Endothelial cell (in vitro differentiated cells): ENCODE results near the gene SLC2A9. TPM values are rescaled to one million over a fixed set of nuclear protein-coding genes. Genes with fewer than 3 reads are reported as not detected.

Experiments used
- DNase-seq: peaks from one replicate; pipeline ENCODE4 v3.0.0; 2021; ENCODE audit warnings: low spot score
- H3K27ac Mint-ChIP-seq: one replicate; pipeline ENCODE4 v1.8.0; 2021; ENCODE audit warnings: mixed read lengths, inconsistent platforms; ENCODE audit not compliant: unreplicated experiment
- H3K27me3 Mint-ChIP-seq: one replicate; pipeline ENCODE4 v1.8.0; 2021; ENCODE audit warnings: mild to moderate bottlenecking, moderate library complexity, mixed read lengths, inconsistent platforms; ENCODE audit not compliant: unreplicated experiment
- H3K36me3 Mint-ChIP-seq: one replicate; pipeline ENCODE4 v1.8.0; 2021; ENCODE audit warnings: mild to moderate bottlenecking, low read depth, mixed read lengths, inconsistent platforms; ENCODE audit not compliant: unreplicated experiment
- H3K4me1 Mint-ChIP-seq: one replicate; pipeline ENCODE4 v1.8.0; 2021; ENCODE audit warnings: mild to moderate bottlenecking, mixed read lengths, inconsistent platforms; ENCODE audit not compliant: unreplicated experiment
- H3K4me3 Mint-ChIP-seq: one replicate; pipeline ENCODE4 v1.8.0; 2021; ENCODE audit warnings: mild to moderate bottlenecking, mixed read lengths, inconsistent platforms; ENCODE audit not compliant: unreplicated experiment
- H3K9me3 Mint-ChIP-seq: one replicate; pipeline ENCODE4 v1.8.0; 2021; ENCODE audit warnings: mixed read lengths, inconsistent platforms; ENCODE audit not compliant: unreplicated experiment
- total RNA-seq: library from RNA; stranded (reverse); fragmentation: NEBNext Ultra II Directional; extraction: Animal tissue kit (Norgen Biotek cat#: 25700); gene quantifications from one replicate; pipeline ENCODE4 v1.2.1, GENCODE V29; 2021; ENCODE audit not compliant: unreplicated experiment
- TF ChIP-seq, protein P1 (sequence below): fragments of 200-600 bp; sonication (generic); IDR thresholded peaks from one replicate; pipeline ENCODE4 v1.5.0; 2021; ENCODE audit warnings: antibody characterized with exemption; ENCODE audit not compliant: unreplicated experiment

SLC2A9 gene
- total RNA-seq, 1 donor from 2014 or later, result 0.72 TPM

DNA sequence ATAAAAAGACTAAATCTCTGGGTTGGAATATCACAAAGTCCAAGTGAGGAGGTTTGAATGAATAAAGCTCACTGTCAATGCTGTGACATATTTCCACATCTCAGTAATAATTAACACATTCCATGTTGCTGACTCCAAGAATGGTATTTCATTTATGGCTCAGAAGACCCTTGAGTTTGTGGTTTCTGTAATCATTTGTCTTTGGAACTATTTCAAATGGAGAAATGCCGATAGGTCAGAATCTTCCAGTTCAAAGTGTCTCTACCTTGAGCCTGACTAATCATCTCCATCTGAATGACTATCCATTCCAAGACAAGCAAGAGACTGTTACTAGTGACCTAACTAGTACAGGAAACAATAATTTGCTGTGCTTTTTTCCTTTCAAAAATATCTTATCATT, 24.2 kb upstream of the SLC2A9 start:
- TF ChIP-seq, protein P1, sequence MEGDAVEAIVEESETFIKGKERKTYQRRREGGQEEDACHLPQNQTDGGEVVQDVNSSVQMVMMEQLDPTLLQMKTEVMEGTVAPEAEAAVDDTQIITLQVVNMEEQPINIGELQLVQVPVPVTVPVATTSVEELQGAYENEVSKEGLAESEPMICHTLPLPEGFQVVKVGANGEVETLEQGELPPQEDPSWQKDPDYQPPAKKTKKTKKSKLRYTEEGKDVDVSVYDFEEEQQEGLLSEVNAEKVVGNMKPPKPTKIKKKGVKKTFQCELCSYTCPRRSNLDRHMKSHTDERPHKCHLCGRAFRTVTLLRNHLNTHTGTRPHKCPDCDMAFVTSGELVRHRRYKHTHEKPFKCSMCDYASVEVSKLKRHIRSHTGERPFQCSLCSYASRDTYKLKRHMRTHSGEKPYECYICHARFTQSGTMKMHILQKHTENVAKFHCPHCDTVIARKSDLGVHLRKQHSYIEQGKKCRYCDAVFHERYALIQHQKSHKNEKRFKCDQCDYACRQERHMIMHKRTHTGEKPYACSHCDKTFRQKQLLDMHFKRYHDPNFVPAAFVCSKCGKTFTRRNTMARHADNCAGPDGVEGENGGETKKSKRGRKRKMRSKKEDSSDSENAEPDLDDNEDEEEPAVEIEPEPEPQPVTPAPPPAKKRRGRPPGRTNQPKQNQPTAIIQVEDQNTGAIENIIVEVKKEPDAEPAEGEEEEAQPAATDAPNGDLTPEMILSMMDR, result no peak
- Mint-ChIP-seq H3K4me1 (peaks cover 7% of the 10 kb centered on the region), H3K36me3 (no peaks in the 10 kb centered on the region), H3K27ac (no peak overlapping the region), H3K4me3 (no peak overlapping the region), H3K9me3 (no peaks in the 10 kb centered on the region), H3K27me3 (peaks cover 5% of the 10 kb centered on the region)
- DNase-seq, result no peak

DNA sequence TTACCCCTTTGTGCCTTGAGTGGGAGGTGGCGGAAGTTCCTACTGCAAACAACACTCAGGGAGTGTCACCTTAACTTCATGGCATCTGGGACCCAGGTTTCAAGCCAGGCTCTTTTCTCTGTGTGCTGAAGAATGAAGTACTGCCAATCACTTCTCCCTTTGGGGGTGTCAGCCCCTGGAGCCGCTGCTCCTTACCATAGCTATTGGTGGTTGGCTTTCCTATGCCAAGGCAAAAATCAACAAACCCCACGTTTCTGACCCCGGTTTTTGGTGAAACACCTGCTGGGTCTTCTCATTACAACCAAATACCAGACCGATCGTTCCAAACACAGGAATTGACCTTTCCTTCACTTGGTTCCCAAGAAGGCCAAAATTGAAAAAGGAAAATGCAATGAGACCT, 19.7 kb upstream of the SLC2A9 start:
- Mint-ChIP-seq H3K36me3 (no peaks in the 10 kb centered on the region), H3K4me1 (no peaks in the 10 kb centered on the region)

DNA sequence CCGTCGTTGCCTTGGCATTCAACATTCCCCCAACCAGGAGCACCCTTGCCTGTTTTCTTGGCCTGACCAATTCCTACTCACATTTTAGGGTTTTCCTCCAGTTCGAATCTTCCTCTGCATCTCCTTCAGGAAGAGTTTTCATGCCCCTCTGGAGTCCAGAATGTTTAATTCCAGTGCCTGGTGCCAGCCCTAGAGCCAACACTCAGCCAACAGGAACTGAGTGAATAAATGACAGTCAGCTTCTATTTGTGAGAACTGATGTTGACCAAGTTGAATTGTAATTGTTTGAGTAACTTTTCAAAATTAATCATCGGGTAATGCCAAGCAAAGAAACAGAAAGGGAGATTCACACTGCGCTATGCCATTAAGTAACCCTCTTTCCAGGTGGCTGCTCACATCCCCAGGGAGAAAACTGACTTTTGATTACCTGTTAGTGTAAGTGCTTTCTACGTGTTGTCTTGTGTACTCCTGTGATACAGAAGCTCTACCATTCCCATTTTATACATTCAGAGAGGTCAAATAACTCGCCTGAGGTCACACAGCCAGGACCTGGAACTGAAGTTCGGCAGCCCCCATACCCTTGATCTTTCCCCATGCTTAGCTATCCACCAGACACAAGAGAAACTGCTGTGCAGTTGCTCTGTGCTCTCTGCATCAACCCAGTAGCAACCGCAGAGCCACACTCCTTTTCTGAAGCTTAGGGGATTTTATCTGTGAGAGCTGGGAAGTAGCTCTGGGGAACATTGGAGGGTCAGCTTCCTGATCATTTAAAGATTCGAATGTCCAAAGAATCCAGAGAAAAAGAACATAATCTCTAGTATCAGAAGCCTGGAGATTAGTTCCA, 19.0 kb upstream of the SLC2A9 start:
- no peak overlapping the region for H3K4me3 Mint-ChIP-seq
- DNase-seq, result no peak

More for the DNA sequence above, 19.7 kb upstream of the SLC2A9 start:
- Mint-ChIP-seq H3K4me3 (no peak overlapping the region), H3K9me3 (no peaks in the 10 kb centered on the region), H3K27me3 (peaks cover 6% of the 10 kb centered on the region), H3K27ac (no peak overlapping the region)
- no peak for DNase-seq
- TF ChIP-seq, protein P1, result no peak

DNA sequence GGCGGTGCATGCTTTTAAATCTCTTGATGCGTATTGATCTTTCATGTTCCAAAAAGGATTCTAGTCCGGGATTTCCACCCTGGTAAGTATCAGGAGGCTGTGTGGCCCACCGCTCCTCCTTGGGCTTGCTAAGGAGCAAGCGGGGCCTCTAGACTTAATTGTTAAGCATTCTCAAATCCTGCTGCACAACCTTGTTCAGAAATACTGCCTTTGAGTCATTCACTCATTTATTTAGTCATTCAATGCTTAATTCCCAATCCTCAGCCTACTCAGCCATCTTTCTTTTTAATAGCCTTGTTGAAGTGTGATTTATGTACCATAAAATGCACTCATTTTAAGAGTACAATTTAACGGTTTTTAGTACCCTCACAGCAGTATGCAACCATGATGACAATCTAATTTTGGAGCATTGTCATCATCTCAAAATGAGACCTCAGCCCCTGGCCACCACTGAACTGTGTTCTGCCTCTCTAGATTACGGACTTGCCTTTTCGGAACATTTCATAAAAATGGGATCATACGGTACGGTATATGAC, 15.6 kb upstream of the SLC2A9 start:
- no peak overlapping the region for H3K4me3 Mint-ChIP-seq
- H3K9me3 Mint-ChIP-seq, result no peaks in the 10 kb centered on the region
- H3K27ac Mint-ChIP-seq, result no peak overlapping the region
- no peak for DNase-seq
- H3K27me3 Mint-ChIP-seq, result peaks cover 8% of the 10 kb centered on the region
- TF ChIP-seq, protein P1, result no peak
- no peaks in the 10 kb centered on the region for H3K36me3 Mint-ChIP-seq
- peaks cover 21% of the 10 kb centered on the region for H3K4me1 Mint-ChIP-seq

More for the DNA sequence above, 19.0 kb upstream of the SLC2A9 start:
- Mint-ChIP-seq H3K9me3 (no peaks in the 10 kb centered on the region), H3K27ac (no peak overlapping the region), H3K4me1 (no peaks in the 10 kb centered on the region), H3K36me3 (no peaks in the 10 kb centered on the region), H3K27me3 (peaks cover 6% of the 10 kb centered on the region)
- TF ChIP-seq, protein P1, result no peak

DNA sequence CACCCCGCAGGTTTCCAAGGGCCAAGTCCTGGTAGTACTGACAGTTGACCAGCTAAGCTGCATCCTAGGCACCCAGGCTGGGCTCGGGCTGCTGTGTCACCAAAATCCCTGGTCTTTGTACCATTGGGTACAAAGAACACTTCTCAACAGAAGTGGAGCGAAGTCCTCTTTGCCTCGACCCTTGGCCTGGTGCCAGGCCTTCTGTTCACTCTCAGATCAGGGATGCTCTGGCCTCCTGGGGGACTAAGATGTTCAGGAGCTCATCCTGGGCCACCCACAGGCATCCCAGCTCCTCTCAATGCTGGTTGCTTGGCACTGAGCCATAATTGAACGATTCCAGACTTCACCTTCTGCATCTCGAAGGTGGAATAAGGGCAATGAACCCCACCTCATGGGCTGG, 13.8 kb upstream of the SLC2A9 start:
- DNase-seq, result no peak
- Mint-ChIP-seq H3K4me3 (no peak overlapping the region), H3K27ac (no peak overlapping the region), H3K9me3 (no peaks in the 10 kb centered on the region), H3K36me3 (no peaks in the 10 kb centered on the region), H3K4me1 (peaks cover 25% of the 10 kb centered on the region), H3K27me3 (peaks cover 10% of the 10 kb centered on the region)
- TF ChIP-seq, protein P1, result no peak
